ENCODE measurements around the gene CAPZB. TPM values are rescaled to one million over a fixed set of nuclear protein-coding genes. Genes with fewer than 3 reads are reported as not detected.

The CAPZB gene
- polyA plus RNA-seq, 1 donor from 2014 or later: 159 TPM

DNA sequence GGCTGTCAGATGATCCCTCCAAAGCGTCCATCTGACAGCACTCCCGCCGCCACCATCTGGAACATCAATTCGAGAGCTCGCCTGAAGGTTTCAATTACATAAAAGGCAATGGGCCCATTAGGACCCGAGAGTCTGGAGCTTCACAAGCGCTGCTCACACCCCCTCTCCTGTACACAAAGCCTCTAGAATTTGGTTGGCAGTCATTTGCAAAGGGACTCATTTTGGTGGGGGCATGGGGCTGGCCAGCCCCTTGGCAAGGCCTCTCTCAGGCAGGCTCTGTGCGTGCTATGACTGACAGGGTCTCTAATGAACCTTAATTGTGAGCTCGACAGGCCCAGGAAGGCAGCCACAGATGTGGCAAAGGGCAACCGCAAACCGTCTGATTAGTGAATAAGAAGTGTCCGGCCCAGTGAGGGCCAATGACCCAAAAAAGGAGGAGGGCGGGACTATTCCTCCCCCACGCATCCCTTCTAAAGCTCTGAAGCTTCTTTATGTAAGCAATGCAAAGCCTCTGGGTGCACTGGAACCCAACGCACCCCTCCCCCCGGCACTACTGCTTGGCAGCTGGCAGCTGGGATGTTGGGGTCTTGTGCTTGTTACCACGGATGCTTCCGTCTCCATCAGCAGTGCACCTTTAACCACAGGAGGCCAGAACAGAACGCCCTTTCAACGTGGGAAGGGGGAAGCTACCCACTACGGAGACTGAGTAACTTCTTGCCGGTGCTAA lies 79.4 kb downstream of the CAPZB start:
- H3K9ac ChIP-seq (ENCODE audit: low read length): peak overlapping the region; percentile 20
- H3K27ac ChIP-seq (ENCODE audit: low read length): peak overlapping the region; percentile 18
- H4K20me1 ChIP-seq (ENCODE audit: insufficient read depth): no peaks in the 10 kb centered on the region

DNA sequence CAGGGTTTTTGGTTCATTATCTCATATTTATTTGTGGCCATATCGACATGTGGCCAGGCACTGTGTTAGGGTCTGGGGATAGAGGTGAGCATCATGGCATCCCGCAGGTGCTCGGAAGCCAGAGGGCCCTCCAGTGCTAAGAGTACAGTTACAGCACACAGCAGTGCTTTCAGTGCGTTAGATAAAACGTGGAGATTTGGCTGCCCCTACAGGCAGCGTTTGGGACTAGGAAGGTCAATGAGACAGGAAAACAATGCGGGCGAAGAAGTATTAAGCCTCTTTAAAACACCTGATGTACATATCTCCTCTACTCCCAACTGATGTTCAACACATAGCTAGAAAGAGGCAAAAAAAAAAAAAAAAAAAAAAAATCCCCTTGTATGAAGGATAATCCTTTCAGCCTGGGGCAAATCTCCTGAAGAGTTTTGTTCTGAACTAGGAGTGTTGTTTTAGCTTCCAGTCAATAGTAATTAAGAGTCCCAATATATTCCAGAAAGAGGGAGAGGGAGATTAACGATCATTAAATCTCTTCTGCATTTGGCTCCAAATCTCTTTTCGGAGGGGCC lies 80.1 kb downstream of the CAPZB start:
- H3K4me3 ChIP-seq (ENCODE audit: low read length): peak overlapping the region; percentile 46
- H3K79me2 ChIP-seq (replicated peaks; ENCODE audit: insufficient read depth, low read length): no peaks in the 10 kb centered on the region
- H3F3A ChIP-seq (ENCODE audit: insufficient read depth, low read length, poor library complexity, severe bottlenecking): no peaks in the 10 kb centered on the region
- H3K27ac ChIP-seq (ENCODE audit: low read length): peak overlapping the region; percentile 18
- H3K9me2 ChIP-seq (ENCODE audit: insufficient read depth, low read length): no peaks in the 10 kb centered on the region
- H3K27me3 ChIP-seq (ENCODE audit: insufficient read depth, low read depth, low read length): no peaks in the 10 kb centered on the region
- H3K9me3 ChIP-seq (ENCODE audit: low read length): no peaks in the 10 kb centered on the region
- TF ChIP-seq RAD21 (conservative IDR thresholded peaks at IDR 0.05) (peak; percentile 11), POLR2AphosphoS5 (IDR thresholded peaks at IDR 0.05) (no peak), EZH2 (IDR thresholded peaks at IDR 0.05; ENCODE audit: borderline replicate concordance, insufficient read depth, low read length, poor library complexity, severe bottlenecking) (no peak), MXI1 (conservative IDR thresholded peaks at IDR 0.05; ENCODE audit: poor library complexity, severe bottlenecking) (no peak), SMC3 (conservative IDR thresholded peaks at IDR 0.05; ENCODE audit: poor library complexity) (no peak), TAF1 (IDR thresholded peaks at IDR 0.05; ENCODE audit: low read depth) (no peak), EP300 (conservative IDR thresholded peaks at IDR 0.05; ENCODE audit: poor library complexity, severe bottlenecking) (no peak)
- TF ChIP-seq, protein P1, sequence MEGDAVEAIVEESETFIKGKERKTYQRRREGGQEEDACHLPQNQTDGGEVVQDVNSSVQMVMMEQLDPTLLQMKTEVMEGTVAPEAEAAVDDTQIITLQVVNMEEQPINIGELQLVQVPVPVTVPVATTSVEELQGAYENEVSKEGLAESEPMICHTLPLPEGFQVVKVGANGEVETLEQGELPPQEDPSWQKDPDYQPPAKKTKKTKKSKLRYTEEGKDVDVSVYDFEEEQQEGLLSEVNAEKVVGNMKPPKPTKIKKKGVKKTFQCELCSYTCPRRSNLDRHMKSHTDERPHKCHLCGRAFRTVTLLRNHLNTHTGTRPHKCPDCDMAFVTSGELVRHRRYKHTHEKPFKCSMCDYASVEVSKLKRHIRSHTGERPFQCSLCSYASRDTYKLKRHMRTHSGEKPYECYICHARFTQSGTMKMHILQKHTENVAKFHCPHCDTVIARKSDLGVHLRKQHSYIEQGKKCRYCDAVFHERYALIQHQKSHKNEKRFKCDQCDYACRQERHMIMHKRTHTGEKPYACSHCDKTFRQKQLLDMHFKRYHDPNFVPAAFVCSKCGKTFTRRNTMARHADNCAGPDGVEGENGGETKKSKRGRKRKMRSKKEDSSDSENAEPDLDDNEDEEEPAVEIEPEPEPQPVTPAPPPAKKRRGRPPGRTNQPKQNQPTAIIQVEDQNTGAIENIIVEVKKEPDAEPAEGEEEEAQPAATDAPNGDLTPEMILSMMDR (IDR thresholded peaks at IDR 0.05; ENCODE audit: poor library complexity, severe bottlenecking): peak; percentile 45
- TF ChIP-seq, protein P2, sequence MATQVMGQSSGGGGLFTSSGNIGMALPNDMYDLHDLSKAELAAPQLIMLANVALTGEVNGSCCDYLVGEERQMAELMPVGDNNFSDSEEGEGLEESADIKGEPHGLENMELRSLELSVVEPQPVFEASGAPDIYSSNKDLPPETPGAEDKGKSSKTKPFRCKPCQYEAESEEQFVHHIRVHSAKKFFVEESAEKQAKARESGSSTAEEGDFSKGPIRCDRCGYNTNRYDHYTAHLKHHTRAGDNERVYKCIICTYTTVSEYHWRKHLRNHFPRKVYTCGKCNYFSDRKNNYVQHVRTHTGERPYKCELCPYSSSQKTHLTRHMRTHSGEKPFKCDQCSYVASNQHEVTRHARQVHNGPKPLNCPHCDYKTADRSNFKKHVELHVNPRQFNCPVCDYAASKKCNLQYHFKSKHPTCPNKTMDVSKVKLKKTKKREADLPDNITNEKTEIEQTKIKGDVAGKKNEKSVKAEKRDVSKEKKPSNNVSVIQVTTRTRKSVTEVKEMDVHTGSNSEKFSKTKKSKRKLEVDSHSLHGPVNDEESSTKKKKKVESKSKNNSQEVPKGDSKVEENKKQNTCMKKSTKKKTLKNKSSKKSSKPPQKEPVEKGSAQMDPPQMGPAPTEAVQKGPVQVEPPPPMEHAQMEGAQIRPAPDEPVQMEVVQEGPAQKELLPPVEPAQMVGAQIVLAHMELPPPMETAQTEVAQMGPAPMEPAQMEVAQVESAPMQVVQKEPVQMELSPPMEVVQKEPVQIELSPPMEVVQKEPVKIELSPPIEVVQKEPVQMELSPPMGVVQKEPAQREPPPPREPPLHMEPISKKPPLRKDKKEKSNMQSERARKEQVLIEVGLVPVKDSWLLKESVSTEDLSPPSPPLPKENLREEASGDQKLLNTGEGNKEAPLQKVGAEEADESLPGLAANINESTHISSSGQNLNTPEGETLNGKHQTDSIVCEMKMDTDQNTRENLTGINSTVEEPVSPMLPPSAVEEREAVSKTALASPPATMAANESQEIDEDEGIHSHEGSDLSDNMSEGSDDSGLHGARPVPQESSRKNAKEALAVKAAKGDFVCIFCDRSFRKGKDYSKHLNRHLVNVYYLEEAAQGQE (IDR thresholded peaks at IDR 0.05; ENCODE audit: borderline replicate concordance): no peak
- H3K36me3 ChIP-seq (ENCODE audit: insufficient read depth, low read length): no peaks in the 10 kb centered on the region
- H2AFZ ChIP-seq (ENCODE audit: low read depth, low read length): no peak overlapping the region
- H3K9ac ChIP-seq (ENCODE audit: low read length): no peak overlapping the region
- no peak overlapping the region for H3K4me2 ChIP-seq (ENCODE audit: low read length)
- H4K20me1 ChIP-seq (ENCODE audit: insufficient read depth): no peaks in the 10 kb centered on the region

More for the DNA sequence above, 79.4 kb downstream of the CAPZB start:
- H3K27me3 ChIP-seq (ENCODE audit: insufficient read depth, low read depth, low read length): no peaks in the 10 kb centered on the region
- H3K79me2 ChIP-seq (replicated peaks; ENCODE audit: insufficient read depth, low read length): no peaks in the 10 kb centered on the region
- TF ChIP-seq TAF1 (IDR thresholded peaks at IDR 0.05; ENCODE audit: low read depth): no peak
- no peak for TF ChIP-seq MXI1 (conservative IDR thresholded peaks at IDR 0.05; ENCODE audit: poor library complexity, severe bottlenecking)
- TF ChIP-seq SMC3 (conservative IDR thresholded peaks at IDR 0.05; ENCODE audit: poor library complexity): no peak
- TF ChIP-seq POLR2AphosphoS5 (IDR thresholded peaks at IDR 0.05): no peak
- TF ChIP-seq, protein P2 (IDR thresholded peaks at IDR 0.05; ENCODE audit: borderline replicate concordance): no peak
- TF ChIP-seq, protein P1 (IDR thresholded peaks at IDR 0.05; ENCODE audit: poor library complexity, severe bottlenecking): no peak
- no peak for TF ChIP-seq EP300 (conservative IDR thresholded peaks at IDR 0.05; ENCODE audit: poor library complexity, severe bottlenecking)
- no peak for TF ChIP-seq EZH2 (IDR thresholded peaks at IDR 0.05; ENCODE audit: borderline replicate concordance, insufficient read depth, low read length, poor library complexity, severe bottlenecking)
- no peak for TF ChIP-seq RAD21 (conservative IDR thresholded peaks at IDR 0.05)
- no peaks in the 10 kb centered on the region for H3F3A ChIP-seq (ENCODE audit: insufficient read depth, low read length, poor library complexity, severe bottlenecking)
- H3K4me3 ChIP-seq (ENCODE audit: low read length): peak overlapping the region; percentile 46
- H3K36me3 ChIP-seq (ENCODE audit: insufficient read depth, low read length): no peaks in the 10 kb centered on the region
- H3K9me3 ChIP-seq (ENCODE audit: low read length): no peaks in the 10 kb centered on the region
- no peak overlapping the region for H3K4me2 ChIP-seq (ENCODE audit: low read length)
- H2AFZ ChIP-seq (ENCODE audit: low read depth, low read length): no peak overlapping the region
- H3K9me2 ChIP-seq (ENCODE audit: insufficient read depth, low read length): no peaks in the 10 kb centered on the region
